IMR-90 (cell line): ENCODE measurements around the gene VMAC. TPM values are rescaled to one million over a fixed set of nuclear protein-coding genes. Genes with fewer than 3 reads are reported as not detected.

Source experiments
- ATAC-seq: fragments of 200-7000 bp; cut with Tn5 transposase; 2 replicates; pipeline ENCODE4 v1.9.1; 2020; ENCODE audit warnings: low read depth, mild to moderate bottlenecking, moderate library complexity
- BruUV-seq: library from RNA; stranded (reverse); fragments of 400-500 nt; replicated peaks from 2 replicates; lab custom pipeline; 2021; lab: Mats Ljungman, UMichigan
- CTCF ChIA-PET: fragments of 300-600 bp; formaldehyde crosslinking; extraction: SDS; loops from one replicate; lab custom pipeline; 2021; ENCODE audit warnings: antibody characterized with exemption; lab: Yijun Ruan, JAX
- POLR2A ChIA-PET: fragments of 300-600 bp; sonication (Branson Sonifier 250); formaldehyde crosslinking; loops from one replicate; lab custom pipeline; 2022; ENCODE audit warnings: antibody characterized with exemption; ENCODE audit not compliant: unreplicated experiment; lab: Charles Lee
- DNase-seq: peaks from one replicate; pipeline ENCODE4 v3.0.0; 2013
- H2AFZ ChIP-seq: replicated peaks from 2 replicates; pipeline ENCODE3; 2013; ENCODE audit warnings: low read length, mild to moderate bottlenecking; ENCODE audit not compliant: poor library complexity
- H2AK5ac ChIP-seq: 2 replicates; pipeline ENCODE4 v1.6.1; 2013; ENCODE audit warnings: low read depth, low read length, inconsistent platforms
- H2AK9ac ChIP-seq: replicated peaks from 2 replicates; pipeline ENCODE3; 2013; ENCODE audit warnings: mild to moderate bottlenecking, low read depth, low read length, moderate library complexity; ENCODE audit not compliant: poor library complexity
- H2BK120ac ChIP-seq: 2 replicates; pipeline ENCODE4 v1.6.1; 2013; ENCODE audit warnings: low read depth, low read length, inconsistent platforms
- H2BK15ac ChIP-seq: 3 replicates; pipeline ENCODE4 v1.6.1; 2013; ENCODE audit warnings: low read depth, low read length, inconsistent platforms
- H2BK20ac ChIP-seq: 2 replicates; pipeline ENCODE4 v1.6.1; 2013; ENCODE audit warnings: low read depth, mild to moderate bottlenecking, inconsistent platforms, low read length, moderate library complexity
- H2BK5ac ChIP-seq: 2 replicates; pipeline ENCODE4 v1.6.1; 2013; ENCODE audit warnings: mild to moderate bottlenecking, low read depth, low read length, inconsistent platforms; ENCODE audit not compliant: poor library complexity, severe bottlenecking
- H3K14ac ChIP-seq: replicated peaks from 2 replicates; pipeline ENCODE4 v1.6.1; 2013; ENCODE audit warnings: low read depth, low read length, inconsistent platforms
- H3K18ac ChIP-seq: 2 replicates; pipeline ENCODE4 v1.6.1; 2013; ENCODE audit warnings: low read depth, low read length, control low read depth
- H3K23ac ChIP-seq: 2 replicates; pipeline ENCODE4 v1.6.1; 2013; ENCODE audit warnings: low read depth, low read length, inconsistent platforms
- H3K27ac ChIP-seq: 2 replicates; pipeline ENCODE4 v1.5.1; 2013; ENCODE audit warnings: mild to moderate bottlenecking, control low read depth, low read length; ENCODE audit not compliant: insufficient read depth
- H3K27me3 ChIP-seq: 2 replicates; pipeline ENCODE4 v1.6.1; 2013; ENCODE audit warnings: low read length; ENCODE audit not compliant: control insufficient read depth, insufficient read depth
- H3K36me3 ChIP-seq: 2 replicates; pipeline ENCODE4 v1.6.1; 2013; ENCODE audit warnings: low read length, mixed read lengths; ENCODE audit not compliant: control insufficient read depth, insufficient read depth
- H3K4ac ChIP-seq: 2 replicates; pipeline ENCODE4 v1.6.1; 2013; ENCODE audit warnings: low read depth, low read length, inconsistent platforms
- H3K4me1 ChIP-seq: 2 replicates; pipeline ENCODE4 v1.6.1; 2013; ENCODE audit warnings: low read length, mixed read lengths; ENCODE audit not compliant: control insufficient read depth, insufficient read depth
- H3K4me2 ChIP-seq: 2 replicates; pipeline ENCODE4 v1.6.1; 2013; ENCODE audit warnings: low read depth, mild to moderate bottlenecking, control low read depth, low read length, moderate library complexity
- H3K4me3 ChIP-seq: 2 replicates; pipeline ENCODE4 v1.5.1; 2013; ENCODE audit warnings: low read depth, mild to moderate bottlenecking, control low read depth, low read length, moderate library complexity; ENCODE audit not compliant: insufficient read depth
- H3K56ac ChIP-seq: 2 replicates; pipeline ENCODE4 v1.6.1; 2013; ENCODE audit warnings: low read length, inconsistent platforms; ENCODE audit not compliant: insufficient read depth; ENCODE audit errors: extremely low read depth
- H3K79me1 ChIP-seq, 2 experiments: 2 replicates each; pipeline ENCODE4 v1.6.1; 2013; ENCODE audit warnings: low read length in 2 of 2, inconsistent platforms in 1 of 2, low read depth in 1 of 2
- H3K9ac ChIP-seq: 2 replicates; pipeline ENCODE4 v1.6.1; 2013; ENCODE audit warnings: low read depth, low read length, control low read depth
- H3K9me1 ChIP-seq: 2 replicates; pipeline ENCODE4 v1.6.1; 2013; ENCODE audit warnings: low read length, inconsistent platforms; ENCODE audit not compliant: insufficient read depth
- H3K9me3 ChIP-seq: 2 replicates; pipeline ENCODE4 v1.6.1; 2013; ENCODE audit warnings: low read length; ENCODE audit not compliant: control insufficient read depth, insufficient read depth
- H4K20me1 ChIP-seq: 2 replicates; pipeline ENCODE4 v1.6.1; 2013; ENCODE audit warnings: low read length, inconsistent platforms; ENCODE audit not compliant: insufficient read depth
- H4K5ac ChIP-seq: 2 replicates; pipeline ENCODE4 v1.6.1; 2013; ENCODE audit warnings: mild to moderate bottlenecking, low read depth, low read length, control low read depth
- H4K8ac ChIP-seq, 2 experiments: 2 replicates each; pipeline ENCODE4 v1.6.1; 2013; ENCODE audit warnings: low read depth in 2 of 2, low read length in 2 of 2, control low read depth in 1 of 2, inconsistent platforms in 1 of 2
- H4K91ac ChIP-seq: 2 replicates; pipeline ENCODE4 v1.6.1; 2013; ENCODE audit warnings: low read depth, low read length, inconsistent platforms; ENCODE audit not compliant: insufficient read depth
- BHLHE40 ChIP-seq: fragments of 150-350 bp; IDR thresholded peaks from 2 replicates; pipeline ENCODE4 v1.6.1; 2016; ENCODE audit warnings: mild to moderate bottlenecking, low read depth, low read length
- CHD1 ChIP-seq: IDR thresholded peaks from 2 replicates; pipeline ENCODE4 v1.6.1; 2012; ENCODE audit warnings: low read depth, low read length, improper control_type of control experiment
- CTCF ChIP-seq: conservative IDR thresholded peaks from 2 replicates; pipeline ENCODE4 v1.5.1; 2012; ENCODE audit warnings: mild to moderate bottlenecking, low read depth, low read length, improper control_type of control experiment
- MAZ ChIP-seq: IDR thresholded peaks from 2 replicates; pipeline ENCODE4 v1.6.1; 2012; ENCODE audit warnings: low read depth, mild to moderate bottlenecking, low read length, improper control_type of control experiment, moderate library complexity, borderline replicate concordance
- MXI1 ChIP-seq: IDR thresholded peaks from 2 replicates; pipeline ENCODE4 v1.6.1; 2012; ENCODE audit warnings: low read depth, mild to moderate bottlenecking, low read length, moderate library complexity, borderline replicate concordance
- NFE2L2 ChIP-seq: fragments of 150-350 bp; IDR thresholded peaks from 2 replicates; pipeline ENCODE4 v1.6.1; 2016; ENCODE audit warnings: low read depth, mild to moderate bottlenecking, low read length
- POLR2A ChIP-seq: IDR thresholded peaks from 2 replicates; pipeline ENCODE4 v1.6.1; 2012; ENCODE audit warnings: mild to moderate bottlenecking, low read depth, low read length
- RCOR1 ChIP-seq: IDR thresholded peaks from 2 replicates; pipeline ENCODE4 v1.6.1; 2012; ENCODE audit warnings: mild to moderate bottlenecking, low read length, improper control_type of control experiment; ENCODE audit not compliant: insufficient replicate concordance
- RFX5 ChIP-seq: IDR thresholded peaks from 2 replicates; pipeline ENCODE4 v1.8.0; 2012; ENCODE audit warnings: low read depth, mild to moderate bottlenecking, low read length, moderate library complexity
- WGBS, 2 experiments: methylation state at CpG; one replicate each; pipeline versions ENCODE4 v1.1.5 to v1.1.7; 2013; ENCODE audit warnings: missing lambda C conversion rate in 2 of 2; ENCODE audit not compliant: insufficient read length in 1 of 2; ENCODE audit errors: extremely low coverage in 2 of 2; 5-methylcytosine and 5-hydroxymethylcytosine counted together
- dilution Hi-C: fragments of 300-500 bp; cut with HindIII; formaldehyde crosslinking; loops from one replicate; pipeline ENCODE4 v1.14.3; 2018; ENCODE audit warnings: low sequenced_read_pairs; ENCODE audit not compliant: unreplicated experiment
- in situ Hi-C: fragments of 300-500 bp; cut with MboI; formaldehyde crosslinking; loops from 3 replicates; pipeline ENCODE4 v1.14.3; 2019; ENCODE audit warnings: low sequenced_read_pairs, inconsistent platforms, mixed read lengths
- intact Hi-C: fragments of 100-400 bp; cut with micrococcal nuclease; formaldehyde crosslinking; loops from 2 replicates; pipeline ENCODE4 v1.10.0; 2022
- polyA plus RNA-seq, 3 experiments: library from polyadenylated mRNA; depleted of rRNA; stranded (reverse); fragments of >200 nt; gene quantifications; 2 replicates each; pipeline ENCODE4 v1.2.3, GENCODE V29; 2012; ENCODE audit warnings: low replicate concordance in 1 of 3
- total RNA-seq: library from RNA; depleted of rRNA; stranded (reverse); fragments of >200 nt; gene quantifications from 2 replicates; pipeline ENCODE4 v1.2.3, GENCODE V29; 2012
- TF ChIP-seq, protein P1 (sequence below): fragments of 150-350 bp; IDR thresholded peaks from 2 replicates; pipeline ENCODE4 v1.6.1; 2017; ENCODE audit warnings: mild to moderate bottlenecking, antibody characterized with exemption, low read length, low read depth
- TF ChIP-seq, protein P2 (sequence below): fragments of 150-350 bp; IDR thresholded peaks from 2 replicates; pipeline ENCODE4 v1.6.1; 2016; ENCODE audit warnings: low read depth, mild to moderate bottlenecking, low read length, moderate library complexity, borderline replicate concordance

The VMAC gene
- total and polyA plus RNA-seq, 2 of the 4 experiments (the other 2 are of a cell fraction) = 1.4 to 3.1 TPM

GRCh38 chr19:5897189-5897969, 7.3 kb upstream of the VMAC start:
- H4K8ac ChIP-seq = no peak overlapping the region
- peaks cover 1% of the 10 kb centered on the region for H3K4me1 ChIP-seq
- CTCF ChIA-PET = no interaction called here
- H2BK5ac ChIP-seq = no peak overlapping the region
- no peak overlapping the region for H3K9ac ChIP-seq
- no peak overlapping the region for H3K14ac ChIP-seq
- H2AFZ ChIP-seq = no peak overlapping the region
- peaks cover 25% of the 10 kb centered on the region; the same call in 1 of the 2 replicates for H3K36me3 ChIP-seq
- no peaks in the 10 kb centered on the region for H3K27me3 ChIP-seq
- H2BK15ac ChIP-seq = no peak overlapping the region
- in situ Hi-C loops = no loop called here
- no peak overlapping the region for H2BK20ac ChIP-seq
- peaks cover 7 to 34% of the 10 kb centered on the region in 2 experiments; a peak in 3 of 4 replicates for H3K79me1 ChIP-seq
- no peak for DNase-seq
- H3K4me2 ChIP-seq = no peak overlapping the region
- TF ChIP-seq RFX5 = no peak
- TF ChIP-seq POLR2A = no peak
- no peak for TF ChIP-seq BHLHE40
- TF ChIP-seq, protein P1, sequence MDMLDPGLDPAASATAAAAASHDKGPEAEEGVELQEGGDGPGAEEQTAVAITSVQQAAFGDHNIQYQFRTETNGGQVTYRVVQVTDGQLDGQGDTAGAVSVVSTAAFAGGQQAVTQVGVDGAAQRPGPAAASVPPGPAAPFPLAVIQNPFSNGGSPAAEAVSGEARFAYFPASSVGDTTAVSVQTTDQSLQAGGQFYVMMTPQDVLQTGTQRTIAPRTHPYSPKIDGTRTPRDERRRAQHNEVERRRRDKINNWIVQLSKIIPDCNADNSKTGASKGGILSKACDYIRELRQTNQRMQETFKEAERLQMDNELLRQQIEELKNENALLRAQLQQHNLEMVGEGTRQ = no peak
- no peak for TF ChIP-seq MAZ
- no peak for TF ChIP-seq CHD1
- TF ChIP-seq CTCF = no peak; the same call in 1 of the 2 replicates
- TF ChIP-seq, protein P2, sequence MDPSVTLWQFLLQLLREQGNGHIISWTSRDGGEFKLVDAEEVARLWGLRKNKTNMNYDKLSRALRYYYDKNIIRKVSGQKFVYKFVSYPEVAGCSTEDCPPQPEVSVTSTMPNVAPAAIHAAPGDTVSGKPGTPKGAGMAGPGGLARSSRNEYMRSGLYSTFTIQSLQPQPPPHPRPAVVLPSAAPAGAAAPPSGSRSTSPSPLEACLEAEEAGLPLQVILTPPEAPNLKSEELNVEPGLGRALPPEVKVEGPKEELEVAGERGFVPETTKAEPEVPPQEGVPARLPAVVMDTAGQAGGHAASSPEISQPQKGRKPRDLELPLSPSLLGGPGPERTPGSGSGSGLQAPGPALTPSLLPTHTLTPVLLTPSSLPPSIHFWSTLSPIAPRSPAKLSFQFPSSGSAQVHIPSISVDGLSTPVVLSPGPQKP = no peak
- TF ChIP-seq NFE2L2 = no peak
- no peak for TF ChIP-seq MXI1
- no peak for TF ChIP-seq RCOR1
- H3K4me3 ChIP-seq = no peak overlapping the region
- intact Hi-C loops = no loop called here
- H3K9me3 ChIP-seq = no peaks in the 10 kb centered on the region
- no peaks in the 10 kb centered on the region for H3K9me1 ChIP-seq
- no peak overlapping the region for H2AK9ac ChIP-seq
- peaks cover 36% of the 10 kb centered on the region for H4K20me1 ChIP-seq
- H3K23ac ChIP-seq = no peak overlapping the region
- no peak overlapping the region for H3K27ac ChIP-seq
- no peak overlapping the region for H2BK120ac ChIP-seq
- no peak overlapping the region for H3K18ac ChIP-seq
- H2AK5ac ChIP-seq = no peak overlapping the region
- H4K5ac ChIP-seq = no peak overlapping the region
- H3K4ac ChIP-seq = no peak overlapping the region
- H3K56ac ChIP-seq = no peak overlapping the region
- WGBS, 2 experiments = 93% methylated on average over 12 of the region's 30 CpGs; no CpG with 5 or more reads in 1 of the 2 experiments
- POLR2A ChIA-PET = no interaction called here
- dilution Hi-C loops = no loop called here
- H4K91ac ChIP-seq = no peak overlapping the region
- BruUV-seq = no TSS peak
- no peak for ATAC-seq
